ENCODE data around the gene EYA4.

The EYA4 gene

DNA sequence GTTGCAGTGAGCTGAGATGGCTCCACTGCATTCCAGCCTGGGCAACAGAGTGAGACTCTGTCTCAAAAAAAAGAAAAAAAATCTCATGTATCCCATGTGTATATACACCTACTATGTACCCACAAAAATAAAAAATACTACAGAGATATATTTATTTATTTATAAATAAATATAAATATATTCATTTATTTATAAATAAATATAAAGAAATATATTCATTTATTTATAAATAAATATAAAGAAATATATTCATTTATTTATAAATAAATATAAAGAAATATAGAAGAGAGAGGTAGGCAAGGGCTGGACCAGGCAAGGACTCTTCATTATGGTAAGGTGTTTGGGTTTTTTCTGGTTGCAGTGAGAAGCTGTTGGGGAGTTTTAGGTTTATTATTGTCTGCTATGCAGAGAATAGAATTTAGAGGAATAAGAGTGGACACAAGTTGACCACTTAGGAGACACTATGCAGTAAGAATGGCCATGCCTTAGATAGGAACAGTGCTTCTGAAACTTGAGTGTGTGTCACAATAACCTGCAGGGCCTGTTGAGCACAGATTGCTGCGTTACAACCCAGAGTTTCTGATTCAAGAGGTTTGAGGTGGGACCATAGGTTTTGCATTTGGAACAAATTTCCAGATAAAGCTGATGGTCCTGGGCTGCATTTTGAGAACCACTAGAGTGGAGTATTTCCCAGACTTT, 254.2 kb downstream of the EYA4 start:
- no peaks in the 10 kb centered on the region for H3K4me1 ChIP-seq (ENCODE audit: low read length)
- no peak for DNase-seq
- H3K9ac ChIP-seq (ENCODE audit: low read length): no peak overlapping the region
- H2AFZ ChIP-seq (ENCODE audit: low read length): no peak overlapping the region
- no peak overlapping the region for H3K4me3 ChIP-seq (ENCODE audit: low read length)
- H3K79me2 ChIP-seq (ENCODE audit: low read length): no peaks in the 10 kb centered on the region
- H3K27ac ChIP-seq (ENCODE audit: low read length): no peak overlapping the region
- H3K4me2 ChIP-seq (ENCODE audit: low read depth, low read length): no peak overlapping the region
- H3K9me3 ChIP-seq (replicated peaks; ENCODE audit: insufficient read depth, low read length): no peaks in the 10 kb centered on the region
- H3F3A ChIP-seq (ENCODE audit: insufficient read depth, low read length): no peaks in the 10 kb centered on the region
- no peaks in the 10 kb centered on the region for H4K20me1 ChIP-seq (ENCODE audit: insufficient read depth, low read length)
- no peak for TF ChIP-seq EZH2phosphoT487 (IDR thresholded peaks at IDR 0.05; ENCODE audit: low read length)
- TF ChIP-seq, protein P1, sequence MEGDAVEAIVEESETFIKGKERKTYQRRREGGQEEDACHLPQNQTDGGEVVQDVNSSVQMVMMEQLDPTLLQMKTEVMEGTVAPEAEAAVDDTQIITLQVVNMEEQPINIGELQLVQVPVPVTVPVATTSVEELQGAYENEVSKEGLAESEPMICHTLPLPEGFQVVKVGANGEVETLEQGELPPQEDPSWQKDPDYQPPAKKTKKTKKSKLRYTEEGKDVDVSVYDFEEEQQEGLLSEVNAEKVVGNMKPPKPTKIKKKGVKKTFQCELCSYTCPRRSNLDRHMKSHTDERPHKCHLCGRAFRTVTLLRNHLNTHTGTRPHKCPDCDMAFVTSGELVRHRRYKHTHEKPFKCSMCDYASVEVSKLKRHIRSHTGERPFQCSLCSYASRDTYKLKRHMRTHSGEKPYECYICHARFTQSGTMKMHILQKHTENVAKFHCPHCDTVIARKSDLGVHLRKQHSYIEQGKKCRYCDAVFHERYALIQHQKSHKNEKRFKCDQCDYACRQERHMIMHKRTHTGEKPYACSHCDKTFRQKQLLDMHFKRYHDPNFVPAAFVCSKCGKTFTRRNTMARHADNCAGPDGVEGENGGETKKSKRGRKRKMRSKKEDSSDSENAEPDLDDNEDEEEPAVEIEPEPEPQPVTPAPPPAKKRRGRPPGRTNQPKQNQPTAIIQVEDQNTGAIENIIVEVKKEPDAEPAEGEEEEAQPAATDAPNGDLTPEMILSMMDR (IDR thresholded peaks at IDR 0.05; ENCODE audit: low read length): no peak
- TF ChIP-seq EZH2 (optimal IDR thresholded peaks at IDR 0.05; ENCODE audit: low read depth, low read length): no peak
- no peaks in the 10 kb centered on the region for H3K9me2 ChIP-seq (replicated peaks; ENCODE audit: insufficient read depth, low read length)
- H3K36me3 ChIP-seq (replicated peaks; ENCODE audit: insufficient read depth, low read length): no peaks in the 10 kb centered on the region
- H3K27me3 ChIP-seq (replicated peaks; ENCODE audit: insufficient read depth, low read length): no peaks in the 10 kb centered on the region

DNA sequence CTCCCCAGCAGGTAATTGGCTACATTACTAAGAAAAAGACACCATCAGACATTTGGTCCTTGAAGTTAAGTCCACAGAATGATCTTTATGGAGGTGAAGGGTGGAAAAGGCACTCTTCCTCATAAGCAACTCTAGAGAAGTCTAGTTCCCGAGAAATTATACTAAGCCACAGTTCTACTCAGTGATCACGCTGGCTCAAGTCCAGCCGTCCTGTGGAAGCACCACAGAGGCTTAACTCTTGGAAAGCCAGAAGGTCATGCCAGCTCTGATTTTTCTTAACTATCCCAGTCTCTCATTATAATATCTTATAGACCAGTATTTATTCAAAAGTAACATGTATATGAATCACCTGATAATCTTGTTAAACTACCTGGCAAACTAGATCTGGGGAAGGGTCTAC, 258.5 kb downstream of the EYA4 start:
- no peak for TF ChIP-seq EZH2phosphoT487 (IDR thresholded peaks at IDR 0.05; ENCODE audit: low read length)
- no peak for TF ChIP-seq EZH2 (optimal IDR thresholded peaks at IDR 0.05; ENCODE audit: low read depth, low read length)
- TF ChIP-seq, protein P1 (IDR thresholded peaks at IDR 0.05; ENCODE audit: low read length): no peak
- Histone ChIP-seq H3K36me3 (replicated peaks; ENCODE audit: insufficient read depth, low read length) (no peaks in the 10 kb centered on the region), H3F3A (ENCODE audit: insufficient read depth, low read length) (no peaks in the 10 kb centered on the region), H4K20me1 (ENCODE audit: insufficient read depth, low read length) (no peaks in the 10 kb centered on the region), H3K79me2 (ENCODE audit: low read length) (no peaks in the 10 kb centered on the region), H3K4me2 (ENCODE audit: low read depth, low read length) (no peak overlapping the region), H3K9ac (ENCODE audit: low read length) (no peak overlapping the region), H3K27me3 (replicated peaks; ENCODE audit: insufficient read depth, low read length) (no peaks in the 10 kb centered on the region), H3K4me3 (ENCODE audit: low read length) (no peak overlapping the region), H2AFZ (ENCODE audit: low read length) (no peak overlapping the region), H3K4me1 (ENCODE audit: low read length) (no peaks in the 10 kb centered on the region), H3K9me3 (replicated peaks; ENCODE audit: insufficient read depth, low read length) (no peaks in the 10 kb centered on the region), H3K27ac (ENCODE audit: low read length) (no peak overlapping the region), H3K9me2 (replicated peaks; ENCODE audit: insufficient read depth, low read length) (no peaks in the 10 kb centered on the region)
- no peak for DNase-seq

DNA sequence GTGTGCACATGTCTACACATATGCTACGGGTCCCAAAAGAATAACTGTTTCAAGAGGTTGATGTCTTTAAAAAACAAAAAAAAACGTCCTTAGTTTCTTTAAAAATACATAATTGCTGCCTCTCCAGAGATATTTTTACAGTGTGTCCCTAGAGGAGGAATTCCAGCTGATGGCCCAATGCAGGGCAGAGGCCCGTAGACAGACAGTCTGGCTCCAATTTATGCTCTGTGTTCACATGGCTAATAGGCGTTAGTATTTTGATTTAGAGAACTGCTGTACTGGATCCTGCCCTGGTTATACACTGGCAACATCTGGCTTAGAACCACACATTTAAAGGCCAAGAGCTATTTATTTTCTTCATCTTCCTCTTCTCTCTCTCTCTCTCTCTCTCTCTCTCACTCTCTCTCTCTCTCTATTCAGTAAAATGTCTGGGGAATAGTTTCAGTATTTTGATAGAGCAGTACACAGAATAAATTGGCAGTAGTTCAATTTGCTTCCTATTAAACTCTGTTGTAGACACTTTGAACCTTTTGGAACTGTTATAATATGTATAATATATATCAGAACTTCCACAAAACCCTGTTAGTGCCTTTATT, 260.6 kb downstream of the EYA4 start:
- no peak overlapping the region for H3K9ac ChIP-seq (ENCODE audit: low read length)
- DNase-seq: no peak
- no peak overlapping the region for H3K4me3 ChIP-seq (ENCODE audit: low read length)
- no peaks in the 10 kb centered on the region for H3K9me2 ChIP-seq (replicated peaks; ENCODE audit: insufficient read depth, low read length)
- H3K36me3 ChIP-seq (replicated peaks; ENCODE audit: insufficient read depth, low read length): no peaks in the 10 kb centered on the region
- H3K79me2 ChIP-seq (ENCODE audit: low read length): no peaks in the 10 kb centered on the region
- H3K9me3 ChIP-seq (replicated peaks; ENCODE audit: insufficient read depth, low read length): no peaks in the 10 kb centered on the region
- no peak overlapping the region for H2AFZ ChIP-seq (ENCODE audit: low read length)
- H3K4me2 ChIP-seq (ENCODE audit: low read depth, low read length): no peak overlapping the region
- H4K20me1 ChIP-seq (ENCODE audit: insufficient read depth, low read length): no peaks in the 10 kb centered on the region
- H3K4me1 ChIP-seq (ENCODE audit: low read length): no peaks in the 10 kb centered on the region
- H3K27ac ChIP-seq (ENCODE audit: low read length): no peak overlapping the region
- no peaks in the 10 kb centered on the region for H3K27me3 ChIP-seq (replicated peaks; ENCODE audit: insufficient read depth, low read length)
- TF ChIP-seq EZH2 (optimal IDR thresholded peaks at IDR 0.05; ENCODE audit: low read depth, low read length) (no peak), EZH2phosphoT487 (IDR thresholded peaks at IDR 0.05; ENCODE audit: low read length) (no peak)
- TF ChIP-seq, protein P1 (IDR thresholded peaks at IDR 0.05; ENCODE audit: low read length): no peak
- no peaks in the 10 kb centered on the region for H3F3A ChIP-seq (ENCODE audit: insufficient read depth, low read length)

Data from MM.1S (cell line).